ENCODE results near the gene CIC. TPM values are rescaled to one million over a fixed set of nuclear protein-coding genes. Genes with fewer than 3 reads are reported as not detected.

The CIC gene
- total and polyA plus RNA-seq, 9 of the 15 experiments (the other 6 are each of a cell fraction or from before 2014, with no cell fraction given), result 0.07 to 44.7 (median 8.6) TPM

GRCh38 chr19:42279155-42279901, 10.3 kb downstream of the CIC start:
- no peaks in the 10 kb centered on the region for H3K9me3 ChIP-seq (replicated peaks; ENCODE audit: control insufficient read depth, insufficient read depth, low read depth, low read length)
- DNase-seq (ENCODE audit: extremely low read depth in 1 of 4, low spot score in 3 of 4), result peak in 1 of 4 experiments; percentile 9
- H2AFZ ChIP-seq (ENCODE audit: low read depth, low read length), result peak overlapping the region; percentile 90
- intact Hi-C loops (cut with micrococcal nuclease), result loop anchor here (1.0 kb wide), 1 partner anchor 33 kb away; no protein-coding TSS in a partner anchor
- peaks cover 34 to 56% of the 10 kb centered on the region in 2 experiments for H3K4me1 ChIP-seq (replicated peaks in 1 of 2; ENCODE audit: control insufficient read depth in 2 of 2, insufficient read depth in 2 of 2, low read length in 2 of 2)
- peak; percentile 48 for FAIRE-seq
- no TSS peak for BruUV-seq (replicated peaks)
- H3K4me2 ChIP-seq (ENCODE audit: insufficient read depth, low read length), result peak overlapping the region; percentile 97
- H3K27me3 ChIP-seq (ENCODE audit: control insufficient read depth in 2 of 2, insufficient read depth in 2 of 2, low read length in 2 of 2), result no peaks in the 10 kb centered on the region; a peak in 1 of 5 replicates
- peak overlapping the region; percentile 79 to 90 for H3K9ac ChIP-seq (ENCODE audit: insufficient read depth in 1 of 2, low read depth in 2 of 2, low read length in 2 of 2)
- peaks cover 26% of the 10 kb centered on the region for H3K36me3 ChIP-seq (ENCODE audit: control insufficient read depth, insufficient read depth, low read length)
- 12% methylated on average over 6 of the region's 6 CpGs for WGBS (ENCODE audit: insufficient coverage, low coverage, missing lambda C conversion rate)
- ATAC-seq, result no peak
- H3K4me3 ChIP-seq, result peak overlapping the region; percentile 93
- peaks cover 55% of the 10 kb centered on the region for H3K79me2 ChIP-seq (ENCODE audit: control insufficient read depth, insufficient read depth, low read length)
- H3K9me1 ChIP-seq (ENCODE audit: control insufficient read depth, insufficient read depth, low read length), result no peaks in the 10 kb centered on the region
- peak overlapping the region; percentile 69 for H3K27ac ChIP-seq (ENCODE audit: extremely low read depth, low read depth, low read length)
- in situ Hi-C loops (cut with MboI), result no loop called here
- ChIA-PET CTCF (ENCODE audit: low intra/inter-chr PET ratio) (interaction anchor here (1.0 to 2.4 kb wide), 3 partner anchors 34 to 146 kb away, joined by 3 to 24 read pairs (median 7); no protein-coding TSS in a partner anchor), POLR2A (interaction anchor here (0.6 to 3.6 kb wide), 10 partner anchors 9 to 139 kb away, joined by 3 to 16 read pairs (median 4); partner anchors contain the start of gene CIC)
- no peaks in the 10 kb centered on the region for H4K20me1 ChIP-seq (replicated peaks; ENCODE audit: control insufficient read depth, insufficient read depth, low read length)
- TF ChIP-seq HNRNPLL (IDR thresholded peaks at IDR 0.05; ENCODE audit: low read depth, low read length, poor library complexity, severe bottlenecking) (no peak), CC2D1A (IDR thresholded peaks at IDR 0.05) (peak; percentile 74), GATA2 (CRISPR knock-in tag; IDR thresholded peaks at IDR 0.05) (0 out of 2 replicates have a peak, but pooled peaks have one; percentile 25), NKRF (IDR thresholded peaks at IDR 0.05; ENCODE audit: borderline replicate concordance) (no peak), ELF4 (CRISPR knock-in tag; IDR thresholded peaks at IDR 0.05) (peak; percentile 81; the same call in 1 of the 2 replicates), TARDBP (IDR thresholded peaks at IDR 0.05) (0 out of 2 replicates have a peak, but pooled peaks have one; percentile 36), HBP1 (CRISPR knock-in tag; IDR thresholded peaks at IDR 0.05) (peak; percentile 62; the same call in 1 of the 2 replicates), E2F5 (CRISPR knock-in tag; IDR thresholded peaks at IDR 0.05) (no peak), ZFX (CRISPR knock-in tag; IDR thresholded peaks at IDR 0.05) (no peak), BRD9 (IDR thresholded peaks at IDR 0.05; ENCODE audit: low read depth, partially characterized antibody) (peak; percentile 67), RAD21 (CRISPR knock-in tag; conservative IDR thresholded peaks at IDR 0.05 in 1 of 2, IDR thresholded peaks at IDR 0.05 in 1 of 2) (no peak; a peak in 1 of 4 replicates), LARP7 (IDR thresholded peaks at IDR 0.05) (0 out of 2 replicates have a peak, but pooled peaks have one; percentile 47), OTX1 (CRISPR knock-in tag; IDR thresholded peaks at IDR 0.05) (0 out of 2 replicates have a peak, but pooled peaks have one; percentile 5), GATAD2A (IDR thresholded peaks at IDR 0.05) (peak; percentile 49), MLLT1 (IDR thresholded peaks at IDR 0.05) (peak in 1 of 2 experiments; percentile 68; a peak in 1 of 4 replicates), HDGF (IDR thresholded peaks at IDR 0.05) (peak; percentile 92)
